ENCODE results near the gene HPSE2. TPM values are rescaled to one million over a fixed set of nuclear protein-coding genes. Genes with fewer than 3 reads are reported as not detected.

The HPSE2 gene
- total and polyA plus RNA-seq, 2 of the 13 experiments (the other 11 are each of a cell fraction or from before 2014, with no cell fraction given) = 0.01 TPM; not detected in 1

GRCh38 chr10:98577168-98577567, 658.5 kb downstream of the HPSE2 start (continued):
- TF ChIP-seq RFXANK (CRISPR knock-in tag; IDR thresholded peaks at IDR 0.05) = no peak
- no peak for TF ChIP-seq PAX8 (CRISPR knock-in tag; IDR thresholded peaks at IDR 0.05; ENCODE audit: borderline replicate concordance)
- no peak for TF ChIP-seq ZNF546 (CRISPR knock-in tag; conservative IDR thresholded peaks at IDR 0.05)

- in situ Hi-C loops (cut with HindIII; ENCODE audit: extremely low pct_ligation_motif_present, low pct_unique_long_range_greater_than_20kb) (no loop called here), intact Hi-C loops (cut with micrococcal nuclease; ENCODE audit: unreplicated experiment) (no loop called here)
- no peaks in the 10 kb centered on the region for H3K9me3 ChIP-seq (ENCODE audit: low read length)
- FAIRE-seq (no peak), DNase-seq (ENCODE audit: low spot score) (no peak), ATAC-seq (no peak)
- no peak overlapping the region for H2AFZ ChIP-seq (ENCODE audit: low read length)
- no peak for TF ChIP-seq ATF7-NPFF (CRISPR knock-in tag; IDR thresholded peaks at IDR 0.05; ENCODE audit: low read depth)
- TF ChIP-seq SRSF9 (IDR thresholded peaks at IDR 0.05; ENCODE audit: borderline replicate concordance, insufficient read depth, low read depth, low read length, poor library complexity, severe bottlenecking) = no peak
- TF ChIP-seq AKNA (CRISPR knock-in tag; IDR thresholded peaks at IDR 0.05; ENCODE audit: borderline replicate concordance) = no peak
- TF ChIP-seq SKIL (CRISPR knock-in tag; IDR thresholded peaks at IDR 0.05; ENCODE audit: borderline replicate concordance) = no peak
- no peak for TF ChIP-seq ZSCAN9 (CRISPR knock-in tag; IDR thresholded peaks at IDR 0.05; ENCODE audit: borderline replicate concordance)
- no peak for TF ChIP-seq JUN (CRISPR knock-in tag; IDR thresholded peaks at IDR 0.05)
- no peak for TF ChIP-seq ZNF431 (CRISPR knock-in tag; IDR thresholded peaks at IDR 0.05; ENCODE audit: borderline replicate concordance, low read depth)
- BruUV-seq (replicated peaks) = no TSS peak
- CTCF ChIA-PET (ENCODE audit: low intra/inter-chr PET ratio, low total read pairs) = no interaction called here
- no peaks in the 10 kb centered on the region; a peak in 1 of 5 replicates for H3K27me3 ChIP-seq (ENCODE audit: control insufficient read depth in 1 of 2, insufficient read depth in 2 of 2, low read length in 2 of 2)
- no peak overlapping the region for H3K4me2 ChIP-seq (ENCODE audit: low read depth, low read length)
- H3K9ac ChIP-seq (ENCODE audit: insufficient read depth, low read depth, low read length) = no peak overlapping the region
- no peak overlapping the region for H3K4me3 ChIP-seq (replicated peaks in 1 of 3; ENCODE audit: insufficient read depth in 1 of 3, low read depth in 2 of 3, low read length in 3 of 3)
- no peaks in the 10 kb centered on the region for H3K36me3 ChIP-seq (replicated peaks in 1 of 2; ENCODE audit: control insufficient read depth in 1 of 2, insufficient read depth in 2 of 2, low read length in 2 of 2)
- POLR2A ChIA-PET = no interaction called here
- no peaks in the 10 kb centered on the region for H3K79me2 ChIP-seq (ENCODE audit: insufficient read depth, low read length)
- WGBS (ENCODE audit: low lambda C conversion rate) = 4% methylated on average over 4 of the region's 4 CpGs
- H3K4me1 ChIP-seq (ENCODE audit: insufficient read depth, low read length) = no peaks in the 10 kb centered on the region
- H3K27ac ChIP-seq (ENCODE audit: extremely low read length, insufficient read depth, low read length) = no peak overlapping the region
- no peaks in the 10 kb centered on the region for H4K20me1 ChIP-seq (ENCODE audit: insufficient read depth, low read length)
Measured at GRCh38 chr10:98576096-98576495, 659.6 kb downstream of the HPSE2 start.
